ENCODE data around the gene CSMD2.

Gene CSMD2

DNA sequence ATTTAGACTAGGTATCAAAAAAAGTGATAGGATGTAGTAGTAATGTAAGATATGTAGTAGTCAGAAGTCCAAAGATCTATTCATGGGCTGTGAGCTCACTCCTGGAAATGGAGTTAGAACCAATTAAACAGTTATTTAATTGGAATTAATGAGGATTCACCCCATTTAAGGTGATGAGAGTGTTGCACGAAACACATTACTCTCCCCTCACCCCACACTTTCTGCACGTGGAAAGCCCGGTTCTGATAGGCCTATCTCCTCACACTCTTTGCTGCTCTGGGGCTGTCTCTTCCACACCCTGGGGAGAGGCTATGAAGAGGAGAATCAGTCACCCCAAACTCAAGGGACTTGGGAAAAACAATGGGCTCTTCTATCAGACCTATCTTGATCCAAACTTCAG, 174.7 kb downstream of the CSMD2 start:
- no peaks in the 10 kb centered on the region for H3K36me3 ChIP-seq (ENCODE audit: insufficient read depth, low read length)
- peaks cover 3% of the 10 kb centered on the region for H3K27me3 ChIP-seq (ENCODE audit: insufficient read depth, low read length)
- no peaks in the 10 kb centered on the region for H3K9me3 ChIP-seq (ENCODE audit: low read length)
- no peak overlapping the region for H2AFZ ChIP-seq (ENCODE audit: low read depth, low read length)
- H3K4me1 ChIP-seq (ENCODE audit: insufficient read depth, low read length) = no peaks in the 10 kb centered on the region
- H3K4me3 ChIP-seq (ENCODE audit: low read length) = no peak overlapping the region

DNA sequence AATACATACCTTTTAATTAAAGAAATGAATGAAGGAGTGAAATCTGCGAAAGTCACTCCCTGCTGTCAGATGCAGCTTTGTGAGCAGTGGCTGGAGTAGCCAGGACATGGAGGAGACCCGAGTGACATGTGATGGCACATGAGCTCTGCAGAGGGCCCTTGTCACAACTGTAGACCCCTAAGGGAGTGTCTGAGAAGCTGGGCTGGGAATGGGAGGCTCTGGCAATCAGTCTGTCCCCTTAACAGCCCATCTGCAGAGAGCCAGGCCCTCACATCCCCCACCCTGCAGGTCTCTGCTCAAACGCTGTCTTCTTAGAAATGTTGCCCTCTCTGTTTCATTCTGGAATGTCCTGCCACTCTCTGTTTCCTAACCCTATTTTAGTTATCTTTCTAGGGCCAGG, 176.9 kb downstream of the CSMD2 start:
- H3K4me3 ChIP-seq (ENCODE audit: low read length) = no peak overlapping the region
- H3K4me1 ChIP-seq (ENCODE audit: insufficient read depth, low read length) = no peaks in the 10 kb centered on the region
- H2AFZ ChIP-seq (ENCODE audit: low read depth, low read length) = no peak overlapping the region
- H3K36me3 ChIP-seq (ENCODE audit: insufficient read depth, low read length) = no peaks in the 10 kb centered on the region
- H3K9me3 ChIP-seq (ENCODE audit: low read length) = no peaks in the 10 kb centered on the region
- peaks cover 3% of the 10 kb centered on the region for H3K27me3 ChIP-seq (ENCODE audit: insufficient read depth, low read length)

DNA sequence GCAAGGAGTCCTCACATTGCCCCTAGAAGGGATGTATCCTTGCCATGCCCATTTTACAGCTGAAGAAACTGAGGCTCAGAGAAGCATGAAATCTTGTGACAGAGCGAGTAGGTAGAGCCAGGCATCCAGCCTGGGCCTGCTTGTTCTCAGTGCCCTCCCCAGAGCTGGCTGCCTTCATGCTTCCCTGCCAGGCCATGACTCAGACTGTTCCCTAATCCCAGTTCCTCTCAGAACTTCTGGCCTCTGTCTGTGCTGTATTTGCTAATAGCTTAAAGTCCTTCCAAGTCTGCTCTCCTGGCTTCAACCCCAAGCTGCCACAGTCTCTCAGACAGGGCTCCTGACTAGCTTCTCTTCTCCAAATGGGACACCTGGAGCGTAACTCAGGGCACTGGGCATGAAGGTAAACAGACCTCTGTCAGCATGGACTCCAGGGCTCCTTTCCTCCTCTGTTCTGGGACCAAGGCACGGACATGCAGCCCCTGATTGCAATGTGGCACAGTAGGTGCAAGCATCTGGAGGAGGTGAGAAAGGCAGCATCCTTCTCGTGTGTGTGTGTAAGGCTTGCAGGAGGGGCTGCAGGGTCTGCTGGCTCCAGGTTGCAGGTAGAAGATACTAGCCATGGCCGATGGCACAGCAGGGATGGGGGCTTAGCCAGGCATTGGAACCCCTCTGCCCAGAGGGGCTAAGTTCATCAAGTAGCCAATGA, 178.5 kb downstream of the CSMD2 start:
- no peak overlapping the region for H3K4me3 ChIP-seq (ENCODE audit: low read length)
- H3K9me3 ChIP-seq (ENCODE audit: low read length) = no peaks in the 10 kb centered on the region
- no peaks in the 10 kb centered on the region for H3K4me1 ChIP-seq (ENCODE audit: insufficient read depth, low read length)
- H2AFZ ChIP-seq (ENCODE audit: low read depth, low read length) = no peak overlapping the region
- H3K27me3 ChIP-seq (ENCODE audit: insufficient read depth, low read length) = peaks cover 3% of the 10 kb centered on the region
- no peaks in the 10 kb centered on the region for H3K36me3 ChIP-seq (ENCODE audit: insufficient read depth, low read length)

DNA sequence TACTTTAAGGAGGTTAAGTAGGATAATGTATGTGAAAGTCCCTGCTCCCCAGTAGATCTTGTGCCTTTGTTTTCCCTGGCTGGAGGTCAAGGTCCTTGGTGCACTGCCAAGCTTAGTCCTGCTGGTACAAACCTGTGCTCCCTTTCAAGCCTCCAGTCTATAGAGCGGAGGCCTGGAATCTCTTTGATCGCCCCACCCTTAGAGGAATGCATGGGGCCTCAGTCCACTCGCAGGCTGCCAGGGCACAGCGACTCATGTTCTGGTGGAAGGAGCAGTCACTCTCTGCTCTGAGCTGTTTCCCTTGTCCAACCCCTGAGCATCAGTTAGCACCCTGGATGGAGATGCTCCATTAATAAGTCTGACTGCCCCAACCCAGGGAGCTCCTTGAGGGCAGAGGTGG, 179.4 kb downstream of the CSMD2 start:
- no peaks in the 10 kb centered on the region for H3K9me3 ChIP-seq (ENCODE audit: low read length)
- H3K4me1 ChIP-seq (ENCODE audit: insufficient read depth, low read length) = no peaks in the 10 kb centered on the region
- peaks cover 3% of the 10 kb centered on the region for H3K27me3 ChIP-seq (ENCODE audit: insufficient read depth, low read length)
- H2AFZ ChIP-seq (ENCODE audit: low read depth, low read length) = no peak overlapping the region
- no peaks in the 10 kb centered on the region for H3K36me3 ChIP-seq (ENCODE audit: insufficient read depth, low read length)
- H3K4me3 ChIP-seq (ENCODE audit: low read length) = no peak overlapping the region

DNA sequence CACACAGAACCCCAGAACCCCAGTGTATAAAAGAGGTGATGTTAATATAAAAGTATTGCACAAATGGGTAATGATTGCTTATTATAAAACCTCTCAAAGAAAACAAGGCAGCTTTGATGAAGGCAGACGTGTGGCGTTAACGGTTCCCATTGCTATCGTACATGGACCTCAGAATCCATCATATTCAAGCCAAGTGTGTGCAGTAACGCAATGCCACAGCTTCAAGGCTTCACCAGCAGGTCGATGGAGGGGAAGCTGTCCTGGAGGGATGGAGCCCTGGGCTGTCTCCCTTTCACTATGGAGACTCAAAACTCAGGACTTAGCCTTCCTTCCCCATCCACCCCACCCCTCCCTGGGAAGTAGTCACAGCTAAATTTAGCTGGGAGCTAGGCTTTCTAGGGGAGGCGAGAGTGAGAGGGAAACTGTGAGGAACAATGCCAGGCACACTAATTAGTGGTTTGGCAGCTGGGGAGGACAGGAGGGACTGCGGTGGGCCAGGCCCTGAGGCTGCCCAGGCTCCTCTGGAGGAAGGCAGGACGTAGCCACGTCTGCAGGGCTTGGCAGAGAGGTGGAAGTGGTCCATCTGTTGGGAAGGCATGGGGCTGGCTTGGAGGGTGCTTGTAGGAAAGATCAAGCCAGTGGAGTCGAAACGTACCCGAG, 180.0 kb downstream of the CSMD2 start:
- H3K27me3 ChIP-seq (ENCODE audit: insufficient read depth, low read length) = peaks cover 3% of the 10 kb centered on the region
- no peak overlapping the region for H2AFZ ChIP-seq (ENCODE audit: low read depth, low read length)
- H3K4me1 ChIP-seq (ENCODE audit: insufficient read depth, low read length) = no peaks in the 10 kb centered on the region
- no peak overlapping the region for H3K4me3 ChIP-seq (ENCODE audit: low read length)
- H3K9me3 ChIP-seq (ENCODE audit: low read length) = no peaks in the 10 kb centered on the region
- no peaks in the 10 kb centered on the region for H3K36me3 ChIP-seq (ENCODE audit: insufficient read depth, low read length)

DNA sequence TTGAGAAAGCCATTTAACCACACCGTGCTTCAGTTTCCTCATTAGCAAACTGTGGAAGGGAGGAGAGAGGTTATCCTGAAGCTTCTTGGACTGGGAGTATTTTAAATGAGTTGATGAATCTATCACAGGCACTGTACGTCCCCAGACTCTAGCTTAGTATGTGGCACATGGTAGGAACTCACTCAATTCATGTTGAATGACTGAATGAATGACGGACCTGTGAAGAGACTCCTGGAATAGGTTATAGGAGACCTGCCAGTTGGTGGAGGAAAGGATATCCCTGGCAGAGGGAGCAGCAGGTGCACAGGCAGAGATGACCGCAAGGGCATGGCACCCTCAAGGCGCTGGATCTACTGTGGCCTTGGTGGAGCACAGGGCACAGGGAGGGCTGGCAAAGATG, 182.6 kb downstream of the CSMD2 start:
- no peaks in the 10 kb centered on the region for H3K4me1 ChIP-seq (ENCODE audit: insufficient read depth, low read length)
- no peaks in the 10 kb centered on the region for H3K9me3 ChIP-seq (ENCODE audit: low read length)
- H3K36me3 ChIP-seq (ENCODE audit: insufficient read depth, low read length) = no peaks in the 10 kb centered on the region
- H3K27me3 ChIP-seq (ENCODE audit: insufficient read depth, low read length) = peaks cover 3% of the 10 kb centered on the region
- no peak overlapping the region for H3K4me3 ChIP-seq (ENCODE audit: low read length)
- no peak overlapping the region for H2AFZ ChIP-seq (ENCODE audit: low read depth, low read length)

DNA sequence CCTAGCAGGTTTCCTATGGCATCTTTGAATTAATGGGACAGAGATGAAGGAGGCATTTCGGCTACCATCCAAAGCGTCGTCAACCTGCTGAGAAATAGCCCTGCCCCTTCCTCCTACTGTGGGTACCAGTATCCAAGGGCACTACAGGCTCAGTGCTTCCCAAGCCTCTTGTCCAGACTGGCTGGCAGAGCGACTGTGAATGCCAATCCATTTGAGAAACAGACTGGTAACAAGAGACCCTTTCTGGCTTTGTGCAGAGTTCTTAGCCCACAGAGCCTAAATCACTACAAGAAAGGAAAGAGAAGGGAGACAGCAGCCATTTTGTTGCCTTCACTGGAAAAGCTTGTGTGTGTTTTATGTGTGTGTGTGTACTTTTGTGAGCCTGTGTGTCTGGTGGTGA, 185.7 kb downstream of the CSMD2 start:
- H2AFZ ChIP-seq (ENCODE audit: low read depth, low read length) = no peak overlapping the region
- no peaks in the 10 kb centered on the region for H3K4me1 ChIP-seq (ENCODE audit: insufficient read depth, low read length)
- H3K4me3 ChIP-seq (ENCODE audit: low read length) = no peak overlapping the region
- no peaks in the 10 kb centered on the region for H3K9me3 ChIP-seq (ENCODE audit: low read length)
- H3K36me3 ChIP-seq (ENCODE audit: insufficient read depth, low read length) = no peaks in the 10 kb centered on the region
- no peaks in the 10 kb centered on the region for H3K27me3 ChIP-seq (ENCODE audit: insufficient read depth, low read length)

DNA sequence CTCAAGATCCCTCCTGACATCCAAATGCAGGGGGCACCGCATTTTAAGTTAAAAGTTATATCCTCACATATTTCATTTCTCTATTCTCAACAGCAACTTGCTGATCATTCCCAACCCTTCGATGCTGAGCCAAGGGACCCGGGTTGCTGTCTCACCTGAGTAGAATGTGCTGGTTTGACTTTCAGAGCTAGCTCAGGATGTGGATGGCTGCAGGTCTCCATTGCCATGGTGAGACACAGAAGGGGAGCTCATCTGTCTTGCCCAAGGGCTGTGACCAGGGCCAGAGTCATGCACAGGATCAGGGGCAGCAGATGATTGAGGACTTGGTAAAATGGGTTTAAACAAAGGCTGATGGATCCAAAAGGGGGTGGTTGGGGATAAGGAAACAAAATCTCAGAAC, 189.1 kb downstream of the CSMD2 start:
- H2AFZ ChIP-seq (ENCODE audit: low read depth, low read length) = no peak overlapping the region
- no peaks in the 10 kb centered on the region for H3K27me3 ChIP-seq (ENCODE audit: insufficient read depth, low read length)

DNA sequence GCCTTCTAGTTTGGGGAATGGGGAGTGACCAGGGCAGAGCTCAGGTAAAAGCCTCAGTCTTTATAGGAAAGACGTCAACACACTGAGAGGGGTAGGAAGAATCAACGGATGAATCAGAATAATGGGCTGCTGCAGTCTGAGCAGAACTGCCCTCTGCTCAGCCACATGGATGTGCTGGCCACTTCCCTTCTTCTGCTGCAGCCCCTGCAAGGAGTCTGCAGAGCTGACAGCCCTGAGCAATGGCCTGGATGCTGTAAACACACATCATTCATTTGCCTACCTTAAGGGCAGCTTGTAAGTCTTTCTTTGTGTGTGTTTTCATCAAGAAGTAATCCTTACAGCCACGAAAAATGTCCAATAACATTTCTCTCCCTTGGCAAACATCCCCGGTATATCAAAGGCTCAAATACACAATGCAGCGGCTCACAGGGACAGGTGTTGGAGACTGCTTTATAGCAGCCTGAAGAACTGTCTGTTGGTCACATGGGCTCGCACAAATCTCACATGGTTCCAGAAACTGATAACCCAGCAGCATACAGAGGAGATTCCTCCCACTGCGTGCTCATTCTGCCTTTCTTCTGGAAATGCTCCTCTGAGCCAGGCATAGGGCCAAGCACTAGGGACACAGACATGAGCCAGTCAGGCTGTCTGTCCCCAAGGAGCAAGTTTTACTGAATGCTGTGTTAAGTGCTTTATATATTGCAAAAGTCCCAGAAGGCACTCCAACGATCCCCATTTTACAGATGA, 191.1 kb downstream of the CSMD2 start:
- Histone ChIP-seq H3K4me1 (ENCODE audit: insufficient read depth, low read length) (no peaks in the 10 kb centered on the region), H3K36me3 (ENCODE audit: insufficient read depth, low read length) (no peaks in the 10 kb centered on the region), H3K27me3 (ENCODE audit: insufficient read depth, low read length) (no peaks in the 10 kb centered on the region), H2AFZ (ENCODE audit: low read depth, low read length) (no peak overlapping the region), H3K4me3 (ENCODE audit: low read length) (no peak overlapping the region), H3K9me3 (ENCODE audit: low read length) (no peaks in the 10 kb centered on the region)

More for the DNA sequence above, 189.1 kb downstream of the CSMD2 start:
- Histone ChIP-seq H3K36me3 (ENCODE audit: insufficient read depth, low read length) (no peaks in the 10 kb centered on the region), H3K9me3 (ENCODE audit: low read length) (no peaks in the 10 kb centered on the region), H3K4me1 (ENCODE audit: insufficient read depth, low read length) (no peaks in the 10 kb centered on the region), H3K4me3 (ENCODE audit: low read length) (no peak overlapping the region)

DNA sequence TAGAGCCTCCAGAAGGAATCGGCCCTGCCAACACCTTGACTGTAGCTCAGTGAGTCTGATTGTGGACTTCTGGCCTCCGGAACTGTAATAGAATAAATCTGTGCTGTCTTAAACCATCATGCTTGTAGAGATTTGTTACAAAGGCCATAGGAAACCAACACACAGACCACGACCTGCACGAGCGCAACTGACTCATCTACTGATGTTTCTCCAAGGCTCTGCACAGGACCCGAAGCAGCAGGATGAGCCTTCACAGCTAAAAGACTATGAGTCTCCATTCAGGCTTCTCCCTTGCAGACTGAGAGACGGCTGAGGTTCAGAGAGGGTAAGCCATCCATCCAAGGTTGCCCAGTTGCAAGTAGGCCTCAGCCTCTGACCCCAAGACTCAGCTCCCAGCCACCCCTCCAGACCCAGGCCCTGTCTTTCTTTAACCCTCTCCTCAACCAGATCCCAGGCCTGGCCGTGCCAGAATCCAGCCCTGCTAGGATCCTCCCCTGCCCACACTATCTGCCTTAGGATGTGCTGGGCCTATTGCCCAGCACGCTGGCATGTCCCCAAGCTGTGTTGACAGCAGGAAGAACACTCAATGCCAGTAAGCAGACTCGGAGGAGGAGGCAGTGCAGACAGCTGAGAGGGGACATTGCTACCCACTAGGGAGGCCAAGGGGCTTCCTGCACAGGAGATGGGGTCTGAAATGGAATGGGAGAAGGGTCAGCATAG, 192.2 kb downstream of the CSMD2 start:
- no peak overlapping the region for H3K4me3 ChIP-seq (ENCODE audit: low read length)
- H3K27me3 ChIP-seq (ENCODE audit: insufficient read depth, low read length) = no peaks in the 10 kb centered on the region
- H3K36me3 ChIP-seq (ENCODE audit: insufficient read depth, low read length) = no peaks in the 10 kb centered on the region

DNA sequence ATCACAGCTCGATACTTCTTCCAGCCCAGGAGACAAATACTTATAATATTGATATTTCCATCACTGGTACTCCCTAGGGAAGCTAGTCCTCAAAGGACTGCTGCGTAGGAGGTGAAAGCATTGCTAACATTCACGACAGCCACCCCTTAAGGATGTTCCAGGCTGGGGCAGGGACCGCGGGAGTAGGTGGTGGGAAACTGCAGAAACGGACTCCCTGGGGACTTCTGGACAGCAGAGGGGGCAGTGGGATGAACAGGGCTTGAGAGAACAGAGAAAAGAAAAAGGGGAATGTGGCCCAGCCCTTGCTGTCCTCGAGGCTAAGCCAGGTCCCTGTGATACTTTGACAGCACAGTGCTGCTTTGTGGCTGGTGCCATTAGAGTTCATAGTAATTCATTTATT, 193.1 kb downstream of the CSMD2 start:
- H2AFZ ChIP-seq (ENCODE audit: low read depth, low read length) = no peak overlapping the region
- H3K4me3 ChIP-seq (ENCODE audit: low read length) = no peak overlapping the region
- H3K36me3 ChIP-seq (ENCODE audit: insufficient read depth, low read length) = no peaks in the 10 kb centered on the region
- no peaks in the 10 kb centered on the region for H3K4me1 ChIP-seq (ENCODE audit: insufficient read depth, low read length)
- H3K27me3 ChIP-seq (ENCODE audit: insufficient read depth, low read length) = no peaks in the 10 kb centered on the region
- no peaks in the 10 kb centered on the region for H3K9me3 ChIP-seq (ENCODE audit: low read length)

More for the DNA sequence above, 192.2 kb downstream of the CSMD2 start:
- H3K9me3 ChIP-seq (ENCODE audit: low read length) = no peaks in the 10 kb centered on the region
- no peak overlapping the region for H2AFZ ChIP-seq (ENCODE audit: low read depth, low read length)
- H3K4me1 ChIP-seq (ENCODE audit: insufficient read depth, low read length) = no peaks in the 10 kb centered on the region

DNA sequence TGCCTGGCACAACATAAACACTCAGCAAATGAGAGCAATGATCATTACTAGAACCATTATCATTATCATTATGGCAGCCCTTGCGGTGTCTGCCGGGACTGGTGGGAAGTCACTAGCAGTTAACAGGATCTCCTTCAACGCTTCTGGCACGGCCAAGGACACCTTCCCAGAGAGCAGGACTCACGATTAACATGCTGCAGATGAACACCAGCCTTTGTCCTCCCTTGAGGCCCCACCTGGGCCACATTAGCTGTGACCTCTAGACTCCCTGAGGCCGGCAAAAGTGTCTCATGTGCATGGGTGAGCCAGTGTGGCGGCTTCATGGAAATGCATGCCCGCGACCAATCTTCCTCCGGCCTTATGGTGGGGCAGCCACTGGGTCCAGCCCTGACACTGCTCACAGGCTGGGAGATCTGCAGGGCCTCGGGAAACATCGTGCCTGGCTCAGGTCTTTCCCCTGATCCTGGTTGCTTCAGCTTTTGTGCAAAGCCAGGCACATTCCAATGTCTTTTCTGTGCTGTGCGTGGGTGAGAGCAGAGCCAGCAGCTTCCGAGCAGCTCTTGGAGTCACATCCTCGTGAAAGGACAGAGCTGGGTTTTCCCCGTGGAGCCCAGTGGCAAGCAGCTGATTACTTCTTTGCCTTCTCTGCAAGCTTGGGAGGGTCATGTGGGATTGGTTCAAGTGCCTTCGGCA, 193.9 kb downstream of the CSMD2 start:
- H3K4me3 ChIP-seq (ENCODE audit: low read length) = no peak overlapping the region
- H3K4me1 ChIP-seq (ENCODE audit: insufficient read depth, low read length) = no peaks in the 10 kb centered on the region
- no peaks in the 10 kb centered on the region for H3K27me3 ChIP-seq (ENCODE audit: insufficient read depth, low read length)
- no peaks in the 10 kb centered on the region for H3K9me3 ChIP-seq (ENCODE audit: low read length)
- H3K36me3 ChIP-seq (ENCODE audit: insufficient read depth, low read length) = no peaks in the 10 kb centered on the region
- no peak overlapping the region for H2AFZ ChIP-seq (ENCODE audit: low read depth, low read length)
